Body of pancreas (tissue), 4 donors: ENCODE measurements around the gene POLR2J.

Experiments used
- POLR2A ChIP-seq, 3 donors: fragments of 450-650 bp; IDR thresholded peaks; one replicate each; pipeline ENCODE4 v1.6.1; 2016; ENCODE audit warnings: antibody characterized with exemption in 3 of 3, mild to moderate bottlenecking in 2 of 3
- TF ChIP-seq, protein P1 (sequence below), 7 experiments: fragments of 450-650 bp in 4 of 7; fragments of 200-600 bp in 3 of 7; sonication (generic) in 3 of 7; IDR thresholded peaks; one replicate each; pipeline ENCODE4 v1.5.1; 2016 to 2019; ENCODE audit warnings: antibody characterized with exemption in 7 of 7

GRCh38 chr7:102472126-102473041 lies 6.3 kb downstream of the POLR2J start:
- TF ChIP-seq, protein P1, sequence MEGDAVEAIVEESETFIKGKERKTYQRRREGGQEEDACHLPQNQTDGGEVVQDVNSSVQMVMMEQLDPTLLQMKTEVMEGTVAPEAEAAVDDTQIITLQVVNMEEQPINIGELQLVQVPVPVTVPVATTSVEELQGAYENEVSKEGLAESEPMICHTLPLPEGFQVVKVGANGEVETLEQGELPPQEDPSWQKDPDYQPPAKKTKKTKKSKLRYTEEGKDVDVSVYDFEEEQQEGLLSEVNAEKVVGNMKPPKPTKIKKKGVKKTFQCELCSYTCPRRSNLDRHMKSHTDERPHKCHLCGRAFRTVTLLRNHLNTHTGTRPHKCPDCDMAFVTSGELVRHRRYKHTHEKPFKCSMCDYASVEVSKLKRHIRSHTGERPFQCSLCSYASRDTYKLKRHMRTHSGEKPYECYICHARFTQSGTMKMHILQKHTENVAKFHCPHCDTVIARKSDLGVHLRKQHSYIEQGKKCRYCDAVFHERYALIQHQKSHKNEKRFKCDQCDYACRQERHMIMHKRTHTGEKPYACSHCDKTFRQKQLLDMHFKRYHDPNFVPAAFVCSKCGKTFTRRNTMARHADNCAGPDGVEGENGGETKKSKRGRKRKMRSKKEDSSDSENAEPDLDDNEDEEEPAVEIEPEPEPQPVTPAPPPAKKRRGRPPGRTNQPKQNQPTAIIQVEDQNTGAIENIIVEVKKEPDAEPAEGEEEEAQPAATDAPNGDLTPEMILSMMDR (IDR thresholded peaks at IDR 0.05), result no peak
- TF ChIP-seq POLR2A (IDR thresholded peaks at IDR 0.05), result no peak
